Head of caudate nucleus (tissue), 42 donors: ENCODE measurements around the gene SUPV3L1.

Source experiments
- DNase-seq, 42 donors: peaks; one replicate each; pipeline versions ENCODE4 v3.0.0 to v3.0.0-alpha.2; 2020 to 2021; ENCODE audit warnings: mixed read lengths in 7 of 42
- intact Hi-C: fragments of 100-400 bp; cut with DNase I; formaldehyde crosslinking; loops from one replicate; pipeline ENCODE4 v1.15.0; 2022

SUPV3L1 gene

GRCh38 chr10:69182005-69182404 lies 2.0 kb downstream of the SUPV3L1 start:
- no peak for DNase-seq
- intact Hi-C loops: no loop called here

GRCh38 chr10:69186524-69186923 lies 6.5 kb downstream of the SUPV3L1 start:
- DNase-seq: no peak
- intact Hi-C loops: no loop called here

- intact Hi-C loops: no loop called here
- DNase-seq: no peak
Measured at GRCh38 chr10:69201045-69201444, 21.0 kb downstream of the SUPV3L1 start.

DNA sequence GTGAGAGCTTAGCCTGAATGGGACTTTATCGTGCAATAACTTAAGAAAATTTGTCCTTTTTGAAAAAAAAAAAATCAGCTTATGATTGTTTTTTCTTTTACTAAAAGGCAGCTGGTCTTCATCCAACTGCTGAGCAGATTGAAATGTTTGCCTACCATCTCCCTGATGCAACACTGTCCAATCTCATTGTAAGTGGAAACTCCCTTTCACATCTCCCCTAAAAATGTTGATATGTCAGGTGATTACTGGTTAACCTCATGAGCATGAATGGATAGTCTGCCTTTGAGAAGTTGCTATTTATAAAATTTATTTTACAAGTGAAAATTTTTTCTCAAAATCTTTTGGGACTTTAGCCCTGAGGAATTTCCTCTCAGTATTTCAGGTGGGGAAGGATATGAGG lies 22.3 kb downstream of the SUPV3L1 start:
- intact Hi-C loops: no loop called here
- no peak for DNase-seq

DNA sequence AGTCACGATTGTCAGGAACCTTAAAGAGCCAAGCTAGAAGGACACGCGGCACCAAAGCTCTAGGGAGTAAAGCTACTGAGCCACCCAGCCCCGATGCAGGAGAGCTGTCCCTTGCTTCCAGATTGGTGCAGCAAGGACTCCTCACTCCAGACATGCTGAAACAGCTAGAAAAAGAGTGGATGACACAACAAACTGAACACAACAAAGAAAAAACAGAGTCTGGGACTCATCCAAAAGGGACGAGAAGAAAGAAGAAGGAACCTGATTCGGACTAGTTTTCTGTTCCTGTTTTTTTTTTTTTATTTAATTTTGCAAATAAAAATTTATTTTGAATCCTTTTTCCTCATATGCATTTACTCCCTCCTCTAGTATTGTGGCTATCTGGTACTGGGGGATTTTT lies 28.7 kb downstream of the SUPV3L1 start:
- intact Hi-C loops: no loop called here
- no peak for DNase-seq

- intact Hi-C loops: no loop called here
- no peak for DNase-seq
Measured at GRCh38 chr10:69209787-69210484, 29.9 kb downstream of the SUPV3L1 start.

- intact Hi-C loops: no loop called here
- DNase-seq: no peak
Measured at GRCh38 chr10:69211104-69211503, 31.1 kb downstream of the SUPV3L1 start.

DNA sequence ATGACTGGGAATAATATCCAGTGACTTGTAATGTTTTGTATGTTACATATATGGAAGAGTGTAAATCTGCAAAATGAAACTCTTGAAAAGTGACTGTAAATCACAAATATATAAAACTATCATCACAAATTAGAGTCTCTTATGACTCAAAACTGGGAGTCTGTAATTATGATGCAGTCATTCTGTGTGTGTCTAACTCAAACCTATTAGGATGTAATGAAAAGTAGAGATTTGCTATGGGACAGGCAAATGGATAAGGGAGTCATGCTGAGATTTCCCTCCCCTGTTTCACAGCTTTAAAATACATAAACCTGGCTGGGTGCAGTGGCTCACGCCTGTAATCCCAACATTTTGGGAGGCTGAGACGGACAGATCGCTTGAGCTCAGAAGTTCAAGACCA lies 31.5 kb downstream of the SUPV3L1 start:
- intact Hi-C loops: no loop called here

GRCh38 chr10:69213591-69214311 lies 33.7 kb downstream of the SUPV3L1 start:
- DNase-seq: no peak
- intact Hi-C loops: no loop called here

More for the DNA sequence above, 31.5 kb downstream of the SUPV3L1 start:
- DNase-seq: no peak

- no peak for DNase-seq
- intact Hi-C loops: no loop called here
Measured at GRCh38 chr10:69214666-69215131, 34.7 kb downstream of the SUPV3L1 start.

- no peak for DNase-seq
- intact Hi-C loops: no loop called here
Measured at GRCh38 chr10:69215405-69216171, 35.6 kb downstream of the SUPV3L1 start.

- intact Hi-C loops: no loop called here
- DNase-seq: no peak
Measured at GRCh38 chr10:69216577-69217118, 36.6 kb downstream of the SUPV3L1 start.

DNA sequence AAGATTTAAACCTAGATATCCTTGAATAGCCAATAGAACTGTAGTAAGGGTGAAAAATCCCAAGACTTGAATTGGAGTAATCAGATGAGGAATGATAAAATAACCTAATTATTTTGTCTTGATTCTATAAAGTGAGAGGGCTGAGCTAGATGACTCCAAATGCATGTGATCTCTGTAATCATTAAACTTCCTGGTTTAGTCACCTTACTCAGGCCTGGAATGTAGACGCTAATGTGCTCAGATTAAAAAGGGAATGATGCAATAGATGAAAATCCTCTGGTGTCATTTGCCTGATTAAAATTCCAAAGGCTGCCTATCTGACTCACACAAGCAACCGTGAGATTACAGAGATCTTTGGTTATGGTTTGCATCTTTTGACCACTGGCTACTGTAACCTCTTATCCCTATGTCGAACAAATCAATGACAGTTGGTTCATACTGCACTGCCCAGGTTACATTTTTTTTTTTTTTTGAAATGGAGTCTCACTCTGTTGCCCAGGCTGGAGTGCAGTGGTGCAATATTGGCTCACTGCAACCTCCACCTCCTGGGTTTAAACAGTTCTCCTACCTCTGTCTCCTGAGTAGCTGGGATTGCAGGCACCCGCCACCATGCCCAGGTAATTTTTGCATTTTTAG lies 37.2 kb downstream of the SUPV3L1 start:
- intact Hi-C loops: no loop called here
- no peak for DNase-seq

GRCh38 chr10:69218831-69219230 lies 38.8 kb downstream of the SUPV3L1 start:
- no peak for DNase-seq
- intact Hi-C loops: no loop called here

DNA sequence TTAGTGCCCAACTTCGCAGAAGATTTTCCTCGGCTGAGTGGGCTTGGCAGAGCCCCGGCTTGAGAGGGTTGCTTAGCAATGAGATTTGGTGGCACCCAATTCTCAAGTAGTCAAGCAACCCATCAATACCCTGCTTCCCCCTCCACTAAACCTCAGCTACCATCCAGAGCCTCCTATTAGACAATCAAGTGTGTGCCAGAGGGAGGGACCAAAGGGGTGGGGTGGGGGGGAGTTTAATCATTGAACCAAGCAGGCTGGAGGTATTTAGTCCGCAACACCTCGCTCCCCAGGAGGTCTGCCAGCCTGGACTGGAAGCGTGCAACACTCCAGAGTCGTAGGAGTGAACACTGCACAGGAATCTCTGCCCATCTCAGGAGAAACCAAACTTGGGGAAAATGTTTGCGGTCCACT lies 40.0 kb downstream of the SUPV3L1 start, which contains the start of gene HKDC1:
Gene HKDC1 (plus strand): TSS at position 292 of the 411 bp plus-strand sequence. CDS start 104 bp downstream, at position 396.
- DNase-seq: peak in 3 of 42 donors; percentile 10 to 32 (median 20)
- intact Hi-C loops: no loop called here

DNA sequence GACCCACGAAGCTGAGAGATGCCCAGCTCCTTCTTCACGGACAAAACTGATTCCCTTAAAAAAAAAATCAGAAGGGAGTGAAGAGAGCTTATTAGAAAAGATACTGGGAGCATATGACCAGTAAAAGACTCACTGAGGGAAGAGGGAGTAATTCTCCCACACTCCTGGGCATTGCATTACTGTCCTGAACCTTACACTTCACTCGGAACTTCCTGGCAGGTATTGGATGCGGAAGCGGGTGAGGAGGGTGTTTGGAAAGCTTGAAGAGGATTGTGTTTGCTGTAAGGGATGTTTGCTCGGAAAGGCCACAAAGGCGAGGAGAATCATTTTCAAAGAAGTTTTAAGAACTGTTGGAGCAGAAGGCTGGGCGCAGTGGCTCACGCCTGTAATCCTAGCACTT lies 40.5 kb downstream of the SUPV3L1 start:
- intact Hi-C loops: no loop called here

DNA sequence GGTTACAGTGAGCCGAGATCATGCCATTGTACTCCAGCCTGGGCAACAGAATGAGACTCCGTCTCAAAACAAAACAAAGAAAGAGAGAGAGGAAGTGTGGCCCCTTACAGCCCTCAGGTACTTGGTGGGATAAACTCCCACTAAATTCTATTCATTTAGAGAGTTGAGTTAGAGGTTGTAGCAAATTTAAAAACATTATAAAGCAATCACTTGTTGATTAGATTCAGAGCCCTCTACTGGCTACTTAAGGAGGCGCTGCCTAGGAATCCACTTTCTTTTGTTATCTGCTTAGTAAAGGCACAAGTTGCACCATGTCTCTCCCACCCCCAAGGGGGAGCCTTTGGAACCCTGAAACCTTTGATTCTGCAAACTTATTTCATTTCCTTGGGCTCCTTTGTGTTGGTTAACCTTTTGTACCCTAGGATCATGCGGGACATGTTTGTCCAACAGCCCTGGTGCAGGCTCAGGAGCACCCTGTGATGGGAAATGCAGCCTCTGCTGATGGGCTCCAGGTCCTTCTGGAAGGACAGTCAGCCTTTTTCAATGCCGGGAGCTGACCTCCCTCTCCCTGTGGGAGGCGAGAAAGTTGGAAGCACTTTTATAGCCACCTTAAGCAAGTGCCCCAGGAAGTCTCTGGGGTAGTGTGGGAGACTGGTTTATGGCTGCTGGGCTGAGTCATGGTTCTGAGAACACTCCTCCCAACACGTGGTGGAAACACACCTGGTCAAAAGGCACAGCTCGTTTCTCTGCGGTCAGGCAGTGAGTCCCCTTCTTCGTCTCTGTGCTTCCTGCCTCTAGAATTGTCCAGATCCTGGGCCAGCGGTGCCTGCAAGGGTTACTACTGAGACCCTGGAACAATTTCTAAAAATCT lies 42.4 kb downstream of the SUPV3L1 start:
- intact Hi-C loops: no loop called here
- DNase-seq: peak in 17 of 42 donors; percentile 20 to 64 (median 34)

More for the DNA sequence above, 40.5 kb downstream of the SUPV3L1 start:
- DNase-seq: no peak

GRCh38 chr10:69223028-69223342 lies 43.0 kb downstream of the SUPV3L1 start:
- no peak for DNase-seq
- intact Hi-C loops: no loop called here
